Astrocyte (in vitro differentiated cells and primary cell): ENCODE measurements around the gene IQCN. TPM values are rescaled to one million over a fixed set of nuclear protein-coding genes. Genes with fewer than 3 reads are reported as not detected.
"Not testable (repeated sequence)": the region's sequence is repeated elsewhere in the genome, so short reads cannot be mapped to it uniquely, and the experiment has no call there.

ENCODE experiments used
- DNase-seq: peaks from one replicate; pipeline ENCODE4 v3.0.0-alpha.2; 2010; ENCODE audit warnings: low read depth
- FAIRE-seq: peaks from 2 replicates; lab custom pipeline; 2011; peaks lifted over from hg19 to GRCh38; lab: Jason Lieb, UNC
- H2AFZ ChIP-seq: 2 replicates; pipeline ENCODE4 v1.6.0; 2012; ENCODE audit warnings: low read depth, low read length, inconsistent platforms
- H3K27ac ChIP-seq: 2 replicates; pipeline ENCODE4 v1.5.1; 2011; ENCODE audit warnings: low read depth, low read length, inconsistent platforms
- H3K27me3 ChIP-seq: 2 replicates; pipeline ENCODE4 v1.6.0; 2011; ENCODE audit warnings: low read length, inconsistent platforms; ENCODE audit not compliant: insufficient read depth
- H3K36me3 ChIP-seq: 2 replicates; pipeline ENCODE4 v1.5.1; 2011; ENCODE audit warnings: low read length, inconsistent platforms; ENCODE audit not compliant: insufficient read depth
- H3K4me1 ChIP-seq: 2 replicates; pipeline ENCODE4 v1.5.1; 2011; ENCODE audit warnings: low read length, inconsistent platforms; ENCODE audit not compliant: insufficient read depth
- H3K4me2 ChIP-seq: 2 replicates; pipeline ENCODE4 v1.6.0; 2012; ENCODE audit warnings: low read length, inconsistent platforms
- H3K4me3 ChIP-seq: 2 replicates; pipeline ENCODE4 v1.5.1; 2011; ENCODE audit warnings: low read depth, mild to moderate bottlenecking, low read length, inconsistent platforms; ENCODE audit not compliant: insufficient read depth
- H3K79me2 ChIP-seq: 2 replicates; pipeline ENCODE4 v1.6.0; 2012; ENCODE audit warnings: mild to moderate bottlenecking, low read length, inconsistent platforms; ENCODE audit not compliant: insufficient read depth
- H3K9ac ChIP-seq: 2 replicates; pipeline ENCODE4 v1.6.0; 2012; ENCODE audit warnings: mild to moderate bottlenecking, low read length, inconsistent platforms
- H3K9me3 ChIP-seq: 2 replicates; pipeline ENCODE4 v1.5.1; 2012; ENCODE audit warnings: low read depth, mild to moderate bottlenecking, low read length, inconsistent platforms; ENCODE audit not compliant: insufficient read depth
- H4K20me1 ChIP-seq: 2 replicates; pipeline ENCODE4 v1.6.0; 2012; ENCODE audit warnings: low read length, inconsistent platforms; ENCODE audit not compliant: insufficient read depth
- H3K27ac Mint-ChIP-seq: one replicate; pipeline ENCODE4 v1.8.0; 2021; ENCODE audit warnings: mild to moderate bottlenecking, mixed read lengths; ENCODE audit not compliant: unreplicated experiment
- H3K27me3 Mint-ChIP-seq: one replicate; pipeline ENCODE4 v1.8.0; 2021; ENCODE audit warnings: low read depth, mixed read lengths; ENCODE audit not compliant: unreplicated experiment
- H3K36me3 Mint-ChIP-seq: one replicate; pipeline ENCODE4 v1.8.0; 2021; ENCODE audit warnings: low read depth, mixed read lengths; ENCODE audit not compliant: unreplicated experiment
- H3K4me1 Mint-ChIP-seq: one replicate; pipeline ENCODE4 v1.8.0; 2021; ENCODE audit warnings: low read depth, mixed read lengths; ENCODE audit not compliant: unreplicated experiment
- H3K4me3 Mint-ChIP-seq: one replicate; pipeline ENCODE4 v1.8.0; 2021; ENCODE audit warnings: mild to moderate bottlenecking, moderate library complexity, mixed read lengths; ENCODE audit not compliant: unreplicated experiment
- H3K9me3 Mint-ChIP-seq: one replicate; pipeline ENCODE4 v1.8.0; 2021; ENCODE audit warnings: mild to moderate bottlenecking, mixed read lengths; ENCODE audit not compliant: unreplicated experiment
- CTCF ChIP-seq: IDR thresholded peaks from 2 replicates; pipeline ENCODE4 v1.5.1; 2011; ENCODE audit warnings: low read depth, mild to moderate bottlenecking, inconsistent platforms, low read length, moderate library complexity; ENCODE audit not compliant: insufficient read depth
- EZH2 ChIP-seq: IDR thresholded peaks from 2 replicates; pipeline ENCODE4 v1.6.1; 2012; ENCODE audit warnings: mild to moderate bottlenecking, low read length, inconsistent platforms; ENCODE audit not compliant: insufficient read depth
- total RNA-seq: library from RNA; stranded (reverse); gene quantifications from 2 replicates; pipeline ENCODE4 v1.2.1, GENCODE V29; 2021

The IQCN gene
- total RNA-seq, 1 donor from 2014 or later = 1.7 TPM

- Mint-ChIP-seq H3K27me3 (peaks cover 18% of the 10 kb centered on the region), H3K36me3 (peaks cover 3% of the 10 kb centered on the region), H3K4me1 (peaks cover 10% of the 10 kb centered on the region), H3K27ac (no peak overlapping the region), H3K9me3 (no peaks in the 10 kb centered on the region), H3K4me3 (no peak overlapping the region)
- H3K4me1 ChIP-seq = peaks cover 6% of the 10 kb centered on the region
- H3K4me2 ChIP-seq = no peak overlapping the region
- H3K27me3 ChIP-seq = peaks cover 2% of the 10 kb centered on the region
- H4K20me1 ChIP-seq = no peaks in the 10 kb centered on the region
- no peaks in the 10 kb centered on the region for H3K79me2 ChIP-seq
- no peak for DNase-seq
- no peak overlapping the region for H3K9ac ChIP-seq
- TF ChIP-seq EZH2 = no peak
- TF ChIP-seq CTCF = no peak
- no peak overlapping the region for H2AFZ ChIP-seq
- H3K27ac ChIP-seq = no peak overlapping the region
- FAIRE-seq = no peak
- H3K36me3 ChIP-seq = no peaks in the 10 kb centered on the region
- no peak overlapping the region for H3K4me3 ChIP-seq
- no peaks in the 10 kb centered on the region for H3K9me3 ChIP-seq
Observed at GRCh38 chr19:18216789-18217188, 57.5 kb downstream of the IQCN start.

- no peaks in the 10 kb centered on the region for H3K9me3 ChIP-seq
- peaks cover 8% of the 10 kb centered on the region for H3K4me1 Mint-ChIP-seq
- no peak for TF ChIP-seq CTCF
- no peak for TF ChIP-seq EZH2
- peak overlapping the region; percentile 48 for H3K4me2 ChIP-seq
- H2AFZ ChIP-seq = peak overlapping the region; percentile 43
- no peaks in the 10 kb centered on the region for H3K79me2 ChIP-seq
- no peaks in the 10 kb centered on the region for H3K9me3 Mint-ChIP-seq
- peak overlapping the region; percentile 22 for H3K4me3 Mint-ChIP-seq
- no peaks in the 10 kb centered on the region for H4K20me1 ChIP-seq
- H3K27ac ChIP-seq = no peak overlapping the region
- peaks cover 22% of the 10 kb centered on the region for H3K27me3 Mint-ChIP-seq
- DNase-seq = peak; percentile 44
- H3K27ac Mint-ChIP-seq = peak overlapping the region; percentile 75
- no peak overlapping the region for H3K9ac ChIP-seq
- H3K36me3 ChIP-seq = no peaks in the 10 kb centered on the region
- H3K4me3 ChIP-seq = no peak overlapping the region
- H3K27me3 ChIP-seq = no peaks in the 10 kb centered on the region
- H3K36me3 Mint-ChIP-seq = peaks cover 3% of the 10 kb centered on the region
- FAIRE-seq = no peak
- peaks cover 6% of the 10 kb centered on the region for H3K4me1 ChIP-seq
Observed at GRCh38 chr19:18214779-18215433, 59.3 kb downstream of the IQCN start.

- no peak overlapping the region for H3K4me3 ChIP-seq
- Mint-ChIP-seq H3K27ac (no peak overlapping the region), H3K9me3 (no peaks in the 10 kb centered on the region), H3K36me3 (no peaks in the 10 kb centered on the region), H3K27me3 (peaks cover 13% of the 10 kb centered on the region), H3K4me1 (peaks cover 5% of the 10 kb centered on the region), H3K4me3 (no peak overlapping the region)
- H3K9me3 ChIP-seq = no peaks in the 10 kb centered on the region
- no peak overlapping the region for H3K27ac ChIP-seq
- no peak for DNase-seq
- no peaks in the 10 kb centered on the region for H3K36me3 ChIP-seq
- no peaks in the 10 kb centered on the region for H4K20me1 ChIP-seq
- H3K9ac ChIP-seq = no peak overlapping the region
- no peak for FAIRE-seq
- H3K4me2 ChIP-seq = no peak overlapping the region
- H3K27me3 ChIP-seq = no peaks in the 10 kb centered on the region
- no peak for TF ChIP-seq CTCF
- no peak for TF ChIP-seq EZH2
- no peaks in the 10 kb centered on the region for H3K79me2 ChIP-seq
- H2AFZ ChIP-seq = no peak overlapping the region
- peaks cover 6% of the 10 kb centered on the region for H3K4me1 ChIP-seq
Observed at GRCh38 chr19:18211683-18212082, 62.6 kb downstream of the IQCN start.

GRCh38 chr19:18209912-18210311 is 64.3 kb downstream of the IQCN start:
- H3K9me3 ChIP-seq, H3K27ac ChIP-seq, H3K4me3 Mint-ChIP-seq, H4K20me1 ChIP-seq, H3K36me3 ChIP-seq, DNase-seq, H3K4me3 ChIP-seq, H3K27me3 ChIP-seq, FAIRE-seq, H3K4me1 Mint-ChIP-seq, H3K27ac Mint-ChIP-seq, H3K4me1 ChIP-seq, H3K36me3 Mint-ChIP-seq, H2AFZ ChIP-seq, H3K9me3 Mint-ChIP-seq, H3K4me2 ChIP-seq, H3K9ac ChIP-seq, H3K79me2 ChIP-seq: not testable (repeated sequence)
- H3K27me3 Mint-ChIP-seq = peaks cover 13% of the 10 kb centered on the region
